Lung microvascular endothelial cell (primary cell): ENCODE results near the gene SLC49A3. TPM values are rescaled to one million over a fixed set of nuclear protein-coding genes. Genes with fewer than 3 reads are reported as not detected.

Experiments
- DNase-seq, 2 donors: peaks; one replicate each; pipeline versions ENCODE4 v3.0.0 to v3.0.0-alpha.2; 2010; ENCODE audit warnings: low read depth in 2 of 2
- total RNA-seq: library from RNA; depleted of rRNA; stranded (reverse); fragments of >200 nt; gene quantifications from 2 replicates; pipeline ENCODE4 v1.2.1, GENCODE V29; 2014

Gene SLC49A3
- total RNA-seq, 1 donor from 2014 or later, result 7.7 TPM

- DNase-seq, result no peak
These were observed 33.3 kb upstream of the SLC49A3 start for GRCh38 chr4:722169-722725.

DNA sequence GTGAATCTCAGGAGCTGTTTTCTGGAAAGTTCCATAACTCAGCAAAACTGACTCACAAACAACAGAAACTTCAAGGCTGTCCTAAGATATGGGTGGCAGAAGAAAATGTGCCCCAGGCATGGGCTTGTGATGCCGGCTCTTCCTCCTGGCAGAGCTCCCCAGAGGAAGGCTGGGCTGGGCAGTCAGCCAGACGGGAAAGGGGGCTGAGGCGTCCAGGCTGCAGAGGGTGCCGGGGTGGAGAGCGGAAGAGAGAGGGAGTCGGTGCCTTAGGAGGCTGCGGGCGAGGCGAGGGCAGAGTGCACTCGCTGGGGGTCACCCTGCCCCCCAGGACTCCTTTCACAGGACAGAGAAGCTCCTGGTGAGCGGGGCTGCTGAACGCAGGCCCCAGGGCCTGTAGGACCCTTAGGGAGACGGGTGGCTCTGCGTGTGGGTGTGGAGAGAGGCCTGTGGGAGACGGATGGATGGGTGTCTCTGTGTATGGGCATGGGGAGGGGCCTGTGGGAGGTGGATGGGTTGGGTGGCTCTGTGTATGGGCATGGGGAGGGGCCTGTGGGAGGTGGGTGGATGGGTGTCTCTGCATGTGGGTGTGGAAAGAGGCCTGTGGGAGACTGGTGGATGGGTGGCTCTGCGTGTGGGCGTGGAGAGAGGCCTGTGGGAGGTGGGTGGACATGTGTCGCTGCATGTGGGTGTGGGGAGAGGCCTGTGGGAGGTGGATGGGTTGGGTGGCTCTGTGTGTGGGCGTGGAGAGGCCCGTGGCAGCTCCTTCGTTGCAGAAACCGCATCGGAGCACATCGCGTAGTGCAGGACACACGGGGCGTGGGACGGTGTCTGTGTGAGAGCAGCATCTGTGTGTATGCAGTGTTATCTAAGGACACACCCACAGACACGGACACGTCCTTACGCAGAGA, 32.6 kb upstream of the SLC49A3 start:
- peak in 1 of 2 donors; percentile 60 for DNase-seq

DNA sequence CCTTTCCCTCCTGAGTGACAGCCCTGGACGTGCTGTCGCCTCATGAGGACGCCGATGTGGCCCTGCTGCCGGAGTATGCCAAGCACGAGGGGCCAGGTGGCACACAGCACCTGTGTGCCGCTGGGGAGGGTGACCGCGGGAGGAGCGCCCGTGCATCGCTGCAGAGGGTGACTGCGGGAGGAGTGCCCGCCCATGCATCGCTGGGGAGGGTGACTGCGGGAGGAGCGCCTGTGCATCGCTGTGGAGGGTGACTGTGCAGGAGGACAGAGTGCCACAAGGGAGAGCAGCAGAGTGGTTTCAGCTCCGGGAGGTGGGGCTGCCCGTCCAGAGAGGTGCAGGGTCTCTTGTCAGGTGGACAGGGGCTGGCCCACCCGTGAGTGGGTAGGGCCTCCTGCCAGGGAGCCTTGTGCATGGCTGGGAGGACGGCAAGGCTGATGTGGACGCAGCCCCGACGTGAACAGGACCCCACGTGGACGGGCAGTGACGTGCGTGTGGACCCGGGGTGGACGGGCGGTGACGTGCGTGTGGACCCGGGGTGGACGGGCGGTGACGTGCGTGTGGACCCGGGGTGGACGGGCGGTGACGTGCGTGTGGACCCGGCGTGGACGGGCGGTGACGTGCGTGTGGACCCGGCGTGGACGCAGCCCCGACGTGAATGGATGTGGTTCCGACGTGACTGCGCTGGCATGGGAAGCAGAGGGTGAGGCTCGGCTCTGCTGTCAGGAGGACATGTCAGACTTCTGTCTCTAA, 31.3 kb upstream of the SLC49A3 start:
- no peak for DNase-seq

DNA sequence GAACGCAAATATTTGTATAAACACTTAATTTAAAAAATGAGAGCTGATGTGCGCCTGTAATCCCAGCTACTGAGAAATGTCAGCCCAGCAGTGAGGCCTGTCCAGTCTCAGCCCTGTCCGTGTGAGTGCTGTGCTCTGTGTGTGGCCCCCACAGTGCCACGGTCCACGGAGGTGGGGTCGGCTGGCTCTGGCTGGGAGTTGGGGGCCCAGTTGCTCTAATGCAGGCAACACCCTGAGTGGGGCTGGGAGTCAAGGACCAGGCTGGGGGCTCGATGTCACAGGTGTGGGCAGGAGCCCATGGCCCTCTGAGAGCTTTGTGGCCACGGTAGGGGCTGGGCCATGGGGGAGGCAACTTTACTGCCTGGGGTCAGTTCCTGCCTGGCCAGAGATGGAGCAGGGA, 29.5 kb upstream of the SLC49A3 start:
- DNase-seq, result no peak

- DNase-seq, result no peak
These were observed 28.8 kb upstream of the SLC49A3 start for GRCh38 chr4:717601-718320.

GRCh38 chr4:714087-714486, 25.1 kb upstream of the SLC49A3 start:
- DNase-seq, result no peak

DNA sequence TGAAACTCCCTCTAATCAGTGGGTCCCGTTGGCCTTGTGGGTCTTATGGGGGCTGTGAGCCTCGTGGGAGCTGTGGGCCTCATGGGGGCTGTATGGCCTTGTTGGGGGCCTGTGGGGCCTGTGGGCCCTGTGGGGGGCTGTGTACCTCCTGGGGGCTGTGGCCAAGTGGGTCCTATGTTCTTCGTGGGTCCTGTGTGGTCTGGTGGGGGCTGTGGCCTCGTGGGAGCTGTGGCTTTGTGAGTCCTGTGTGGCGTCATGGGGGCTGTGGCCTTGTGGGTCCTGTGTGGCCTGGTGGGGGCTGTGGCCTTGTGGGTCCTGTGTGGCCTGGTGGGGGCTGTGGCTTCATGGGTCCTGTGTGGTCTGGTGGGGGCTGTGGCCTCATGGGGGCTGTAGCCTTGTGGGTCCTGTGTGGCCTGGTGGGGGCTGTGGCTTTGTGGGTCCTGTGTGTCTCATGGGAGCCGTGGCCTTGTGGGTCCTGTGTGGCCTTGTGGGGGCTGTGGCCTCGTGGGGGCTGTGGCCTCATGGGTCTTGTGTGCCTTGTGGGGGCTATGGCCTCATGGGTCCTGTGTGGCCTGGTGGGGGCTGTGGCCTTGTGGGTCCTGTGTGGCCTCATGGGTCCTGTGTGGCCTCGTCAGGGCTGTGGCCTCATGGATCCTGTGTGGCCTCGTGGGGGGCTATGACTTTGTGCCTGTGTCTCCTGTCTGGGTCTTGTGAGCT, 24.1 kb upstream of the SLC49A3 start:
- no peak for DNase-seq

DNA sequence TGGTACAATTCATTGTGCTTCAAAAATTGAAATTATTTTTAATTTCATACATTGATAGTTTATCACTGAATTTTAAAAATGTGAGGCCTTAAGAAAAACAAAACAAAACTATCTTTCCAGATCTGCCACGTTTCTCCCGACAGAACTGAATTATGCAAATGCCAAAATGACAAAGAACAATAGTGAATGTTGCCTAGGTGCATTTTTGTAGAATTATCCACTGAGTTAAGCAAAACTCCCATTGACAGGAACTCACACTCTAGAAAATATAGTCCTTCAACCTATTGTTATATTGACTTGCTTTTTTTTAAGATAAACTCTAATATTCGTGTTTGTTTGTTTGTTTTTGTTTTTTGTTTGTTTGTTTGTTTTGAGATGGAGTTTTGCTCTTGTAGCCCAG, 23.1 kb upstream of the SLC49A3 start:
- DNase-seq, result no peak

- no peak for DNase-seq
These were observed 22.0 kb upstream of the SLC49A3 start for GRCh38 chr4:710916-711315.

GRCh38 chr4:710116-710515, 21.2 kb upstream of the SLC49A3 start:
- DNase-seq, result no peak

GRCh38 chr4:709348-709747, 20.4 kb upstream of the SLC49A3 start:
- no peak for DNase-seq

GRCh38 chr4:708631-708933, 19.6 kb upstream of the SLC49A3 start:
- DNase-seq, result no peak

GRCh38 chr4:707929-708630, 19.1 kb upstream of the SLC49A3 start:
- no peak for DNase-seq

GRCh38 chr4:706834-707598, 18.1 kb upstream of the SLC49A3 start:
- DNase-seq, result no peak

GRCh38 chr4:706083-706633, 17.2 kb upstream of the SLC49A3 start:
- peak in 1 of 2 donors; percentile 29 for DNase-seq

DNA sequence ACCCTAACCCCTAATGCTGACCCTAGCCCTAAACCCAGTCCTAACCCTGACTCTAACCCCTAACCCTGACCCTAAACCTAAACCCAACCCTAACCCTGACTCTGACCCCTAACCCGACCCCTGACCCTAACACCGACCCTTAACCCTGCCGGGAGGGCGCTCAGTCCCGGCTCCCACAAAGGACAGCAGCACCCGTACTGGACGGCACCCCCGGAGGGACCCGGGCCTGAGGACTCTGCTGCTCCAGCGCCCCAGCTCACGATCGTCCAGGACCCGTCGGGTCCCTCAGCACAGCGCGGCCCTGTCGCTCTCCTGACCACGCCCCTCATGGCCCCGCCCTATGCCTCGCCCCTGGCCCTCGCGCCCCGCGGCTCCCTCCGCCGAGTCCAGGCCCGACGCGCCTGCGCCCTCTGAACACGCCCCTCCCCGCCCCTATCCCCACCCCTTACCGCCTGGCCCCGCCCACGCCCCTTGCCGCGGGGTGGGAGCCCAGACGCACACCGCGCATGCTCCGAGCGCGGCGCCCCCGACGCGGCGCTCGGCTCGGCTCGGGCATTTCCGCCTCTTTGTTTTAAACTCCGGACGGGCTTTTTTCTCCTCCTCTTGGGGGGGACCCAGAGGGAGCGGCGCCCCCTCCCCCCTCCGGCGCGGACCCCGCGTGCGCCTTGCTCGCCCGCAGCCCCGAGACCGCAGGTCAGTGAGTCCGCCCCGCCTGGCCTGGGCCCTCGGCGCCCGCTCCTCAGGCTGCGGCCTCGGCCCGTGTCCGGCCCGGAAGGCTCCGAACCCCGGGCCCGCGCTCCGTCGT, 16.5 kb upstream of the SLC49A3 start, which contains the start of gene PCGF3:
PCGF3 (plus strand) TSS at position 555 of the 805 bp plus-strand sequence. CDS start 27,849 bp downstream, outside the sequence.
- peak; percentile 97 to 99 for DNase-seq

DNA sequence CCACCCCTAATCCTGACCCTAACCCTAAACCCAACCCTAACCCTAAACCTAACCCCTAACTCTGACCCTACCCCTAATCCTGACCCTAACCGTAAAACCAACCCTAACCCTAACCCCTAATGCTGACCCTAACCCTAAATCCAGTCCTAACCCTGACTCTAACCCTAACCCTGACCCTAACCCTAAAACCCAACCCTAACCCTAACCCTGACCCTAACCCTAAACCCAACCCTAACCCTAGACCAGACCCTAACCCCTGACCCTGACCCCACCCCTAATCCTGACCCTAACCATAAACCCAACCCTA, 16.0 kb upstream of the SLC49A3 start:
- DNase-seq, result no peak

- DNase-seq, result no peak
These were observed 15.4 kb upstream of the SLC49A3 start for GRCh38 chr4:704198-704891.
